A673 (cell line): ENCODE results near the gene VSTM4. TPM values are rescaled to one million over a fixed set of nuclear protein-coding genes. Genes with fewer than 3 reads are reported as not detected.
A peak's percentile ranks its signal among the peaks of the same experiment; 100 is the strongest.

ENCODE experiments used
- BruUV-seq: library from RNA; stranded (reverse); fragments of 400-500 nt; replicated peaks from 2 replicates; lab custom pipeline; 2021; lab: Mats Ljungman, UMichigan
- CTCF ChIA-PET: fragments of 300-600 bp; sonication (Branson Sonifier 250); formaldehyde crosslinking; loops from one replicate; lab custom pipeline; 2022; ENCODE audit warnings: antibody characterized with exemption; lab: Charles Lee
- POLR2A ChIA-PET: fragments of 300-600 bp; sonication (Branson Sonifier 250); formaldehyde crosslinking; loops from one replicate; lab custom pipeline; 2022; ENCODE audit warnings: antibody characterized with exemption; ENCODE audit not compliant: low non-redundant PET; lab: Charles Lee
- DNase-seq: peaks from one replicate; pipeline ENCODE4 v3.0.0-alpha.2; 2015; ENCODE audit warnings: low spot score
- H3K27ac ChIP-seq: fragments of 200-600 bp; sonication (generic); 2 replicates; pipeline ENCODE4 v1.5.1; 2016; ENCODE audit warnings: mixed run types, low read depth, mild to moderate bottlenecking, mixed read lengths, antibody characterized with exemption, low read length; ENCODE audit not compliant: poor library complexity, severe bottlenecking
- H3K27me3 ChIP-seq: fragments of 200-600 bp; sonication (generic); replicated peaks from 2 replicates; pipeline ENCODE4 v1.6.1; 2017; ENCODE audit warnings: mixed run types, low read depth, mild to moderate bottlenecking, mixed read lengths, antibody characterized with exemption, low read length; ENCODE audit not compliant: insufficient read depth, poor library complexity
- H3K36me3 ChIP-seq: fragments of 200-600 bp; sonication (generic); 2 replicates; pipeline ENCODE4 v1.6.1; 2016; ENCODE audit warnings: mixed run types, mild to moderate bottlenecking, mixed read lengths, antibody characterized with exemption, low read length; ENCODE audit not compliant: insufficient read depth, poor library complexity, severe bottlenecking
- H3K4me1 ChIP-seq: fragments of 200-600 bp; sonication (generic); 2 replicates; pipeline ENCODE4 v1.6.1; 2017; ENCODE audit warnings: mixed run types, mild to moderate bottlenecking, mixed read lengths, antibody characterized with exemption, low read length; ENCODE audit not compliant: insufficient read depth, poor library complexity, severe bottlenecking
- H3K4me3 ChIP-seq: fragments of 200-600 bp; sonication (generic); 2 replicates; pipeline ENCODE4 v1.5.1; 2016; ENCODE audit warnings: low read depth, mixed run types, mild to moderate bottlenecking, mixed read lengths, low read length; ENCODE audit not compliant: poor library complexity, severe bottlenecking
- H3K9me3 ChIP-seq: fragments of 200-600 bp; sonication (generic); 2 replicates; pipeline ENCODE4 v1.6.1; 2016; ENCODE audit warnings: mixed run types, low read depth, mild to moderate bottlenecking, mixed read lengths, antibody characterized with exemption, low read length; ENCODE audit not compliant: poor library complexity, severe bottlenecking
- EZH2 ChIP-seq: fragments of 200-600 bp; sonication (generic); IDR thresholded peaks from 2 replicates; pipeline ENCODE4 v1.6.1; 2017; ENCODE audit warnings: borderline replicate concordance, low read depth, mild to moderate bottlenecking, mixed read lengths, antibody characterized with exemption, low read length; ENCODE audit not compliant: poor library complexity, severe bottlenecking
- intact Hi-C: fragments of 100-400 bp; cut with micrococcal nuclease; formaldehyde crosslinking; loops from one replicate; pipeline ENCODE4 v1.10.0; 2022; ENCODE audit not compliant: unreplicated experiment
- total RNA-seq: library from RNA; stranded (reverse); gene quantifications from 2 replicates; pipeline ENCODE4 v1.2.3, GENCODE V29; 2021
- TF ChIP-seq, protein P1 (sequence below): fragments of 300-800, 200-600 bp; sonication (generic); conservative IDR thresholded peaks from 2 replicates; pipeline ENCODE4 v1.5.1; 2017; ENCODE audit warnings: low read depth, mild to moderate bottlenecking, antibody characterized with exemption, low read length, moderate library complexity, mixed read lengths

Gene VSTM4
- total RNA-seq, 1 experiment from 2014 or later, result 0.11 TPM

DNA sequence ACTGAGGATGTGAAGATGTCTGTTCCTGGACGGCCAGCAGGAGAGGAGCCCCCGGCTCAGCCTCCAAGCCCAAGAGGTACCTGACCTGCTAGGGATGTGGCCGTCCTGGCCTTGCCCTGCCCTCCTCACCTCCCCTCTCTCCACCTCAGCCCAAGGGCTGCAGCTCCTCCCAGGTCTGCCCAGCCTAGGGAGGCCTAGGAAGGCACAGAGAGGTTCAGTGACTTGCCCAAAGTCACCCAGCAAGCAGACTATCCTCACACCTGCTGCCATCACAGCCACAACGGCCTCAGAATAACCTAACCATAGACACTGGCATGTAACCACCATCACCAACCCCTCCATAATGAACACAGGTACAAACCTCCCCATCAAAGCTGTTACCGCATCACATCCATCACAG lies 137.0 kb downstream of the VSTM4 start:
- BruUV-seq, result no TSS peak
- POLR2A ChIA-PET, result no interaction called here
- Histone ChIP-seq H3K36me3 (no peaks in the 10 kb centered on the region), H3K27ac (no peak overlapping the region), H3K27me3 (peaks cover 5% of the 10 kb centered on the region), H3K4me1 (no peaks in the 10 kb centered on the region), H3K4me3 (no peak overlapping the region), H3K9me3 (no peaks in the 10 kb centered on the region)
- CTCF ChIA-PET, result no interaction called here
- no peak for DNase-seq
- intact Hi-C loops, result no loop called here
- TF ChIP-seq, protein P1, sequence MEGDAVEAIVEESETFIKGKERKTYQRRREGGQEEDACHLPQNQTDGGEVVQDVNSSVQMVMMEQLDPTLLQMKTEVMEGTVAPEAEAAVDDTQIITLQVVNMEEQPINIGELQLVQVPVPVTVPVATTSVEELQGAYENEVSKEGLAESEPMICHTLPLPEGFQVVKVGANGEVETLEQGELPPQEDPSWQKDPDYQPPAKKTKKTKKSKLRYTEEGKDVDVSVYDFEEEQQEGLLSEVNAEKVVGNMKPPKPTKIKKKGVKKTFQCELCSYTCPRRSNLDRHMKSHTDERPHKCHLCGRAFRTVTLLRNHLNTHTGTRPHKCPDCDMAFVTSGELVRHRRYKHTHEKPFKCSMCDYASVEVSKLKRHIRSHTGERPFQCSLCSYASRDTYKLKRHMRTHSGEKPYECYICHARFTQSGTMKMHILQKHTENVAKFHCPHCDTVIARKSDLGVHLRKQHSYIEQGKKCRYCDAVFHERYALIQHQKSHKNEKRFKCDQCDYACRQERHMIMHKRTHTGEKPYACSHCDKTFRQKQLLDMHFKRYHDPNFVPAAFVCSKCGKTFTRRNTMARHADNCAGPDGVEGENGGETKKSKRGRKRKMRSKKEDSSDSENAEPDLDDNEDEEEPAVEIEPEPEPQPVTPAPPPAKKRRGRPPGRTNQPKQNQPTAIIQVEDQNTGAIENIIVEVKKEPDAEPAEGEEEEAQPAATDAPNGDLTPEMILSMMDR, result no peak
- TF ChIP-seq EZH2, result no peak

DNA sequence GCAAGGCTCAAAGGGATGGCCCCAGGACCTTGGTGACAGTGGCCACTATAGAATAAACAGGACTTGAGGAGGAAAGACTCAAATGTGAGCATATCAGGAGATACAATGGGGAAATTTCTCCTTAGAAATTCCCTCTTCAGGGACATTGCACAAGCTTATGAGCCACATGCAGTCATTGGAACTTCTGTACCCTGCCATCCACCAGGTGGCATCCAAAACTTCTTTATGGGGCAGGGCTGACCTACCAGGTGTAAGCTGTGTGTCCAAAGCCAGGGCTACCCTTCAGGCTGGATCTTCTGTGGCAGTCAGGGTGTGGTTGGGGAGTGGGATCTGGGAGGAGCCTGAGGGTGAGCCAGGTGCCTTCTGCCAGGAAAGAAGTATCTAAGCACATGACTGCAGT lies 139.1 kb downstream of the VSTM4 start:
- Histone ChIP-seq H3K36me3 (no peaks in the 10 kb centered on the region), H3K4me3 (no peak overlapping the region), H3K9me3 (no peaks in the 10 kb centered on the region), H3K27ac (no peak overlapping the region), H3K4me1 (no peaks in the 10 kb centered on the region), H3K27me3 (peaks cover 5% of the 10 kb centered on the region)
- no TSS peak for BruUV-seq
- no peak for TF ChIP-seq EZH2
- TF ChIP-seq, protein P1, result 0 out of 2 replicates have a peak, but pooled peaks have one; percentile 23
- DNase-seq, result no peak
- CTCF ChIA-PET, result no interaction called here
- POLR2A ChIA-PET, result no interaction called here
- intact Hi-C loops, result no loop called here

DNA sequence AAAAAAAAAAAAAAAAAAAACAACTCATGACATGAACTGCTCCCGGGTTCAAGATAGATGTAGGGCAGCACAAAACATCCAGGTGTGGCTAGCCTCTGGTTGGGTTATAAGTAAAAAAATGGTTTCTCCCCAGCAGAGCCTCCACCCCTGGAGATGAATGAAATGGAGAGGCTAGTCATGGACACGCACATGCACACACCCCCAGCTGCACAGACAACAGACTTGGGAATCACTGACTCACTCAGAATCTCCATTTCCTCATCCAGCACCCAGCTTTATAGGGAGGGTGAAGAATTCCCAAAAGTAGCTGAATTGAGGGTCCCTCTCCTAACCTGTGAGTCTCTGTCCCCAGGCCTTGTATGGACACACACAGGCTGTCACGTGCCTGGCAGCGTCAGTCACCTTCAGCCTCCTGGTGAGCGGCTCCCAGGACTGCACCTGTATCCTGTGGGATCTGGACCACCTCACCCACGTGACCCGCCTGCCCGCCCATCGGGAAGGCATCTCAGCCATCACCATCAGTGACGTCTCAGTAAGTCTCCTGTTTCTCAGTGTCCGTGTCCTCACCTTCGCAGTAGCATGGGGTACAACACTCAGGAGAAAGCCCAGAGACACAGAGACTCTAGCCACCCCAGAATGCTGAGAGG lies 140.7 kb downstream of the VSTM4 start:
- no peak overlapping the region for H3K4me3 ChIP-seq
- no peaks in the 10 kb centered on the region for H3K9me3 ChIP-seq
- no peaks in the 10 kb centered on the region for H3K36me3 ChIP-seq
- no peaks in the 10 kb centered on the region for H3K27me3 ChIP-seq
- intact Hi-C loops, result no loop called here
- DNase-seq, result no peak
- H3K27ac ChIP-seq, result no peak overlapping the region
- BruUV-seq, result no TSS peak
- no peaks in the 10 kb centered on the region for H3K4me1 ChIP-seq
- CTCF ChIA-PET, result interaction anchor here (0.5 to 0.8 kb wide), 2 partner anchors 189 to 543 kb away, joined by 3 to 4 read pairs; no protein-coding TSS in a partner anchor
- POLR2A ChIA-PET, result no interaction called here
- TF ChIP-seq, protein P1, result no peak
- no peak for TF ChIP-seq EZH2
